ENCODE measurements around the gene SIRPD.
"Not testable (repeated sequence)": the region's sequence is repeated elsewhere in the genome, so short reads cannot be mapped to it uniquely, and the experiment has no call there.

The SIRPD gene

GRCh38 chr20:1500496-1500895, 57.0 kb downstream of the SIRPD start:
- no peak overlapping the region for H3K4me3 ChIP-seq (ENCODE audit: control insufficient read depth, low read depth, low read length)
- DNase-seq (ENCODE audit: low read depth) = no peak
- TF ChIP-seq, protein P1, sequence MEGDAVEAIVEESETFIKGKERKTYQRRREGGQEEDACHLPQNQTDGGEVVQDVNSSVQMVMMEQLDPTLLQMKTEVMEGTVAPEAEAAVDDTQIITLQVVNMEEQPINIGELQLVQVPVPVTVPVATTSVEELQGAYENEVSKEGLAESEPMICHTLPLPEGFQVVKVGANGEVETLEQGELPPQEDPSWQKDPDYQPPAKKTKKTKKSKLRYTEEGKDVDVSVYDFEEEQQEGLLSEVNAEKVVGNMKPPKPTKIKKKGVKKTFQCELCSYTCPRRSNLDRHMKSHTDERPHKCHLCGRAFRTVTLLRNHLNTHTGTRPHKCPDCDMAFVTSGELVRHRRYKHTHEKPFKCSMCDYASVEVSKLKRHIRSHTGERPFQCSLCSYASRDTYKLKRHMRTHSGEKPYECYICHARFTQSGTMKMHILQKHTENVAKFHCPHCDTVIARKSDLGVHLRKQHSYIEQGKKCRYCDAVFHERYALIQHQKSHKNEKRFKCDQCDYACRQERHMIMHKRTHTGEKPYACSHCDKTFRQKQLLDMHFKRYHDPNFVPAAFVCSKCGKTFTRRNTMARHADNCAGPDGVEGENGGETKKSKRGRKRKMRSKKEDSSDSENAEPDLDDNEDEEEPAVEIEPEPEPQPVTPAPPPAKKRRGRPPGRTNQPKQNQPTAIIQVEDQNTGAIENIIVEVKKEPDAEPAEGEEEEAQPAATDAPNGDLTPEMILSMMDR (IDR thresholded peaks at IDR 0.05; ENCODE audit: control insufficient read depth, insufficient read depth, low read depth, low read length, missing control alignments) = no peak

- no peak overlapping the region for H3K4me3 ChIP-seq (ENCODE audit: control insufficient read depth, low read depth, low read length)
- TF ChIP-seq, protein P1 (IDR thresholded peaks at IDR 0.05; ENCODE audit: control insufficient read depth, insufficient read depth, low read depth, low read length, missing control alignments) = no peak
- DNase-seq (ENCODE audit: low read depth) = no peak
Measured at GRCh38 chr20:1499528-1500420, 57.7 kb downstream of the SIRPD start.

DNA sequence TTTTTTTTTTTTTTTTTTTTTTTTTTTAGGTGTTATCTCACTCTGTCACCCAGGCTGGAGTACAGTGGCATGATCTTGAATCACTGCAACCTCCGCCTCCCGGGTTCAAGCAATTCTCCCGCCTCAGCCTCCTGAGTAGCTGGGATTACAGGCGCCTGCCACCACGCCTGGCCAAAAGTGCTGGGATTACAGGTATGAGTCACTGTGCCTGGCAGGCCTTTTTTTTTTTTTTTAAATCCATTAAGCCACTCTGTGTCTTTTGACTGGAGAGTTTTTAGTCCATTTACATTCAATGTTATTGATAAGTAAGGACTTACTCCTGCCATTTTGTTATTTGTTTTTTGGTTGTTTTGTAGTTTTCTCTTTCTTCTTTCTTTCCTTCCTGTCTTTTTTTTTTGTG, 60.1 kb downstream of the SIRPD start:
- not testable (repeated sequence) for H3K4me3 ChIP-seq (ENCODE audit: control insufficient read depth, low read depth, low read length); DNase-seq (ENCODE audit: low read depth)

- TF ChIP-seq, protein P1 (IDR thresholded peaks at IDR 0.05; ENCODE audit: control insufficient read depth, insufficient read depth, low read depth, low read length, missing control alignments) = no peak
- H3K4me3 ChIP-seq (ENCODE audit: control insufficient read depth, low read depth, low read length) = no peak overlapping the region
- no peak for DNase-seq (ENCODE audit: low read depth)
Measured at GRCh38 chr20:1496930-1497329, 60.6 kb downstream of the SIRPD start.

DNA sequence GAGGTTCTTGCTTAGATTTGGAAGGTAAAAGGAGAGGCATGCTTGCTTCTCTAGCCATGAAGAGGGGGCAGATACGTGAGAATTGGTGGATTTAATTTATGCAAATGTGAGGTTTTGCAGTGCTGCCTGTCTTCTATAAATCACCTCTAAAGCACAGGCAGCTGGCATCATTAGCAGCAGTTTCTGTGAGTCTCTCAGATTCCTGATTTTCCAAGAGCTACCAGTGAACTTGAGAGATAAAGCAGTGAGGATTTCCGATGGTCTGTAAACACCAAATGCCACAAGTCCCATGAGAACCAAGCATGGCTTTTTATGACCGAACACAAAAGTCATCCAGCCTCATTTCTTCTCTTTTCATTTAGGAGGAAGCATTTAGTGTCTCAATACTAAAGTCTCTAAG, 63.1 kb downstream of the SIRPD start:
- TF ChIP-seq, protein P1 (IDR thresholded peaks at IDR 0.05; ENCODE audit: control insufficient read depth, insufficient read depth, low read depth, low read length, missing control alignments) = no peak
- DNase-seq (ENCODE audit: low read depth) = no peak
- H3K4me3 ChIP-seq (ENCODE audit: control insufficient read depth, low read depth, low read length) = no peak overlapping the region

DNA sequence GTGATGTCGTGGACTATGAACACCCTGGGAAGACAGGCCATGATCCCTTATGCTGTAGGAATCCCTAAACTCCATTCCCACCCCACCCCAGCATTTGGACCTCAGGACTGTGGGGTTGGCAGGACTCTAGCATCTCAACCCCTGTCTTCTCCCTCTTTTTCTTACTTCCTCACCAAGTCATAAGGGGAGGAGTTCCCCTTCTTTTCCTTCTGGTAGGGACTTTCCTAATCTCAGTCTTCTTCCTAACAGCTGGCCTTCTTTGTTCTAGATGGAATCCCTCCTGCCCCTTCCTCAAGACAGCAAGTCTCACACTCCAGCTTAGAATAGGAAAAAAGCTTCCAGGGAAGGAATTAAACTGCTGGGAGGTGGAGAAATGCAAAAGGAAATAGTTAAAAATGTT, 64.0 kb downstream of the SIRPD start:
- TF ChIP-seq, protein P1 (IDR thresholded peaks at IDR 0.05; ENCODE audit: control insufficient read depth, insufficient read depth, low read depth, low read length, missing control alignments) = no peak
- H3K4me3 ChIP-seq (ENCODE audit: control insufficient read depth, low read depth, low read length) = no peak overlapping the region
- no peak for DNase-seq (ENCODE audit: low read depth)

DNA sequence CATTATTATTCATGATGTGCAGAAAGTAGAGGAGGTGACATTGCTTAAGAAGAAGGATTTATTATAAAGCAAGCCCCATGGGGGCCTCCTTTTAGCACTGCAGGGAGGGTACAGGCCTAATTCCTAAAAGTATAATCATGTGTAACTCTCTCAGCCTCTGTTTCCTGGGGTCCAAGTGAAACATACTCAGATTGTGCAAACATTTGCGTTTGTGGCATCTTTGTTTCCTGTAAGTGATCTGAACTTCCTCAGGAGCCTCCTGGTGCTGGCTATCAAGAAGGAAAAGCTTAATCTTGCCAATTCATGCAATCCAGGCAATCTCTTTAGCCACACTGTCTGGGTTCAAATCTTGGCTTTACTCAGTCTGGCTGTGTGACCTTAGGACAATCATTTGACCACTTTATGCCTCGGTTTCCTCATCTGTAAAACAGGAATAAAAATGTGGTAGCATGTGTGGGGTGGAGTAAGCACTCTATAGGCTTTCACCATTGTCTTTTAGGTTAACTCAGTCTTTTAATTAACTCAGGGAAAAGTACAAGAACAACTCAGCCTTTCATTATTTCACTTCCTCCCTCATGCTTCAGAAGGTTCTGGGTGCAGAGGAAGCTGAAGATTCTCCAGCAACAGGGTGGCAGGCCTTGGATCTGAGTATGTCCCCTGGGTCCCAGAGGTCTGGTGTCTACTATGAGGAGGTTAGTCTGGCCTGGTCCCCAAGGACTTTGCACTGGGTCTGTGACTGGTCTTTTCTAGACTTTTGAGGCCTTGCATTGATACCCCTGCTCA, 65.5 kb downstream of the SIRPD start:
- no peak overlapping the region for H3K4me3 ChIP-seq (ENCODE audit: control insufficient read depth, low read depth, low read length)
- no peak for DNase-seq (ENCODE audit: low read depth)
- TF ChIP-seq, protein P1 (IDR thresholded peaks at IDR 0.05; ENCODE audit: control insufficient read depth, insufficient read depth, low read depth, low read length, missing control alignments) = no peak

Data from AG09309 (cell line).